ENCODE results near the gene FLNA.
"Not testable (repeated sequence)": the region's sequence is repeated elsewhere in the genome, so short reads cannot be mapped to it uniquely, and the experiment has no call there.

Gene FLNA

GRCh38 chrX:154399527-154400368 lies 25.3 kb upstream of the FLNA start:
- no peak for DNase-seq (ENCODE audit: low read depth in 1 of 2, low spot score in 1 of 2)

GRCh38 chrX:154398668-154399526 lies 24.5 kb upstream of the FLNA start:
- DNase-seq (ENCODE audit: low read depth in 1 of 2, low spot score in 1 of 2) = peak; percentile 62 to 73

- peak; percentile 68 to 82 for DNase-seq (ENCODE audit: low read depth in 1 of 2, low spot score in 1 of 2)
These were observed 23.6 kb upstream of the FLNA start, which contains the start of gene RPL10 for GRCh38 chrX:154397888-154398667. RPL10 (plus strand) TSS chrX:154398377; CDS start chrX:154398520, 143 bp downstream.

- DNase-seq (ENCODE audit: low read depth in 1 of 2, low spot score in 1 of 2) = no peak
These were observed 22.8 kb upstream of the FLNA start for GRCh38 chrX:154396973-154397887.

GRCh38 chrX:154396363-154396762 lies 21.9 kb upstream of the FLNA start:
- DNase-seq (ENCODE audit: low read depth in 1 of 2, low spot score in 1 of 2) = not testable (repeated sequence)

GRCh38 chrX:154389812-154390747 lies 15.6 kb upstream of the FLNA start:
- DNase-seq (ENCODE audit: low read depth in 1 of 2, low spot score in 1 of 2) = not testable (repeated sequence)

GRCh38 chrX:154388649-154389048 lies 14.2 kb upstream of the FLNA start:
- DNase-seq (ENCODE audit: low read depth in 1 of 2, low spot score in 1 of 2) = not testable (repeated sequence)

- not testable (repeated sequence) for DNase-seq (ENCODE audit: low read depth in 1 of 2, low spot score in 1 of 2)
These were observed 13.7 kb upstream of the FLNA start for GRCh38 chrX:154388094-154388493.

GRCh38 chrX:154384284-154384892 lies 10.0 kb upstream of the FLNA start:
- no peak for DNase-seq (ENCODE audit: low read depth in 1 of 2, low spot score in 1 of 2)

GRCh38 chrX:154383359-154384283 lies 9.2 kb upstream of the FLNA start:
- no peak for DNase-seq (ENCODE audit: low read depth in 1 of 2, low spot score in 1 of 2)

GRCh38 chrX:154382483-154383069 lies 8.1 kb upstream of the FLNA start:
- DNase-seq (ENCODE audit: low read depth in 1 of 2, low spot score in 1 of 2) = no peak

GRCh38 chrX:154381271-154381670 lies 6.8 kb upstream of the FLNA start:
- no peak for DNase-seq (ENCODE audit: low read depth in 1 of 2, low spot score in 1 of 2)

- no peak for DNase-seq (ENCODE audit: low read depth in 1 of 2, low spot score in 1 of 2)
These were observed 6.4 kb upstream of the FLNA start for GRCh38 chrX:154380787-154381186.

- no peak for DNase-seq (ENCODE audit: low read depth in 1 of 2, low spot score in 1 of 2)
These were observed 5.7 kb upstream of the FLNA start for GRCh38 chrX:154380153-154380552.

GRCh38 chrX:154379569-154379951 lies 5.1 kb upstream of the FLNA start:
- no peak for DNase-seq (ENCODE audit: low read depth in 1 of 2, low spot score in 1 of 2)

GRCh38 chrX:154378799-154379568 lies 4.5 kb upstream of the FLNA start, which contains the start of gene EMD:
EMD (plus strand) TSS chrX:154379295; CDS start chrX:154379485, 190 bp downstream.
- DNase-seq (ENCODE audit: low read depth in 1 of 2, low spot score in 1 of 2) = peak; percentile 84 to 93

Measured in activated T-helper 1 cell treated with anti-CD3 and anti-CD28 coated beads, Interleukin-2, amount 50 U/mL, for 16 hours (primary cell).